Natural killer cell (primary cell): Measurements from ENCODE around the gene UTY. TPM values are rescaled to one million over a fixed set of nuclear protein-coding genes. Genes with fewer than 3 reads are reported as not detected.

ENCODE experiments used
- ATAC-seq, 3 donors: fragments of 150-1000 bp in 2 of 3; fragments of 200-7000 bp in 1 of 3; cut with Tn5 transposase; 1 replicate in 1 of 3; 2 replicates in 2 of 3; pipeline ENCODE4 v1.10.0; 2021; ENCODE audit warnings: mild to moderate bottlenecking in 2 of 3, moderate library complexity in 2 of 3
- DNase-seq, 2 donors: peaks; one replicate each; pipeline versions ENCODE4 v3.0.0 to v3.0.0-alpha.2; 2013 to 2021; ENCODE audit warnings: mixed read lengths in 1 of 2
- H3K27ac ChIP-seq: one replicate; pipeline ENCODE4 v1.5.1; 2013; ENCODE audit warnings: mild to moderate bottlenecking, low read length
- H3K27me3 ChIP-seq: one replicate; pipeline ENCODE4 v1.6.1; 2013; ENCODE audit warnings: low read length; ENCODE audit not compliant: control insufficient read depth, insufficient read depth
- H3K36me3 ChIP-seq: one replicate; pipeline ENCODE4 v1.6.1; 2013; ENCODE audit warnings: low read length; ENCODE audit not compliant: control insufficient read depth, insufficient read depth
- H3K4me1 ChIP-seq: one replicate; pipeline ENCODE4 v1.6.1; 2013; ENCODE audit warnings: low read length; ENCODE audit not compliant: control insufficient read depth, insufficient read depth
- H3K4me3 ChIP-seq: one replicate; pipeline ENCODE4 v1.5.1; 2013; ENCODE audit warnings: low read length
- H3K9me3 ChIP-seq: one replicate; pipeline ENCODE4 v1.6.1; 2013; ENCODE audit warnings: low read length; ENCODE audit not compliant: control insufficient read depth, insufficient read depth
- H3K27ac Mint-ChIP-seq, 2 donors: one replicate each; pipeline ENCODE4 v1.8.0; 2022; ENCODE audit warnings: mild to moderate bottlenecking in 2 of 2, mixed read lengths in 2 of 2, moderate library complexity in 1 of 2
- H3K27me3 Mint-ChIP-seq, 2 donors: one replicate each; pipeline ENCODE4 v1.8.0; 2022; ENCODE audit warnings: low read depth in 2 of 2, mixed read lengths in 2 of 2
- H3K36me3 Mint-ChIP-seq: one replicate; pipeline ENCODE4 v1.8.0; 2022; ENCODE audit warnings: mixed read lengths
- H3K4me1 Mint-ChIP-seq, 2 donors: one replicate each; pipeline ENCODE4 v1.8.0; 2022; ENCODE audit warnings: mixed read lengths in 2 of 2
- H3K4me3 Mint-ChIP-seq: one replicate; pipeline ENCODE4 v1.8.0; 2022; ENCODE audit warnings: mild to moderate bottlenecking, moderate library complexity, mixed read lengths
- H3K9me3 Mint-ChIP-seq, 2 donors: one replicate each; pipeline ENCODE4 v1.8.0; 2022; ENCODE audit warnings: mixed read lengths in 2 of 2
- CTCF ChIP-seq: fragments of 200-600 bp; IDR thresholded peaks from one replicate; pipeline ENCODE4 v1.8.0; 2022; ENCODE audit warnings: antibody characterized with exemption
- WGBS: methylation state at CpG from one replicate; pipeline ENCODE4 v1.1.7; 2013; ENCODE audit warnings: missing lambda C conversion rate; ENCODE audit not compliant: insufficient coverage; 5-methylcytosine and 5-hydroxymethylcytosine counted together
- intact Hi-C: fragments of 100-400 bp; cut with micrococcal nuclease; formaldehyde crosslinking; loops from one replicate; pipeline ENCODE4 v1.14.2; 2022
- total RNA-seq, 4 donors: library from RNA; stranded (reverse); fragments of 120-200 nt in 1 of 4; gene quantifications; one replicate each; pipeline versions ENCODE4 v1.2.3 to v1.2.4, GENCODE V29; 2013 to 2022

UTY gene
- total RNA-seq, 3 donors from 2014 or later (not counting 1 experiment from before 2014, with no cell fraction given): 91.0 to 114 TPM; not detected in 1

- Mint-ChIP-seq H3K4me3 (no peak overlapping the region), H3K9me3 (no peaks in the 10 kb centered on the region), H3K36me3 (no peaks in the 10 kb centered on the region), H3K27me3 (no peaks in the 10 kb centered on the region), H3K27ac (peak overlapping the region in 1 of 2 donors; percentile 61), H3K4me1 (peaks cover 0 to 6% of the 10 kb centered on the region in 2 donors)
- 80% methylated on average over 2 of the region's 4 CpGs for WGBS
- Histone ChIP-seq H3K4me3 (no peak overlapping the region), H3K27ac (no peak overlapping the region), H3K27me3 (no peaks in the 10 kb centered on the region), H3K9me3 (no peaks in the 10 kb centered on the region), H3K4me1 (no peaks in the 10 kb centered on the region), H3K36me3 (peaks cover 43% of the 10 kb centered on the region)
- TF ChIP-seq CTCF: no peak
- ATAC-seq (no peak), DNase-seq (no peak)
- intact Hi-C loops: no loop called here
Measured at GRCh38 chrY:13351443-13351842, 128.4 kb downstream of the UTY start.

- H3K4me3 Mint-ChIP-seq: no peak overlapping the region
- 100% methylated on average over 1 of the region's 5 CpGs for WGBS
- ATAC-seq: no peak
- no peak for DNase-seq
- no peaks in the 10 kb centered on the region for H3K9me3 ChIP-seq
- H3K27ac Mint-ChIP-seq: no peak overlapping the region
- intact Hi-C loops: no loop called here
- no peaks in the 10 kb centered on the region for H3K9me3 Mint-ChIP-seq
- peaks cover 0 to 12% of the 10 kb centered on the region in 2 donors for H3K4me1 Mint-ChIP-seq
- H3K36me3 Mint-ChIP-seq: no peaks in the 10 kb centered on the region
- H3K27me3 ChIP-seq: no peaks in the 10 kb centered on the region
- H3K4me1 ChIP-seq: no peaks in the 10 kb centered on the region
- no peaks in the 10 kb centered on the region for H3K27me3 Mint-ChIP-seq
- no peak overlapping the region for H3K27ac ChIP-seq
- no peak for TF ChIP-seq CTCF
- no peak overlapping the region for H3K4me3 ChIP-seq
- H3K36me3 ChIP-seq: peaks cover 16% of the 10 kb centered on the region
Measured at GRCh38 chrY:13347106-13347505, 132.7 kb downstream of the UTY start.

GRCh38 chrY:13345549-13345948, 134.3 kb downstream of the UTY start:
- H3K36me3 ChIP-seq: peaks cover 6% of the 10 kb centered on the region
- DNase-seq (no peak), ATAC-seq (no peak)
- H3K4me3 ChIP-seq: no peak overlapping the region
- intact Hi-C loops: no loop called here
- no peak overlapping the region for H3K27ac Mint-ChIP-seq
- H3K4me1 Mint-ChIP-seq: peaks cover 0 to 11% of the 10 kb centered on the region in 2 donors
- no peaks in the 10 kb centered on the region for H3K27me3 ChIP-seq
- no peaks in the 10 kb centered on the region for H3K36me3 Mint-ChIP-seq
- TF ChIP-seq CTCF: no peak
- H3K27ac ChIP-seq: no peak overlapping the region
- no peaks in the 10 kb centered on the region for H3K4me1 ChIP-seq
- no peak overlapping the region for H3K4me3 Mint-ChIP-seq
- H3K9me3 Mint-ChIP-seq: no peaks in the 10 kb centered on the region
- H3K27me3 Mint-ChIP-seq: no peaks in the 10 kb centered on the region
- H3K9me3 ChIP-seq: no peaks in the 10 kb centered on the region
- 85% methylated on average over 2 of the region's 3 CpGs for WGBS

GRCh38 chrY:13343307-13343946, 136.4 kb downstream of the UTY start:
- TF ChIP-seq CTCF: peak; percentile 41
- Mint-ChIP-seq H3K27ac (peak overlapping the region in 1 of 2 donors; percentile 71), H3K4me1 (peaks cover 0 to 19% of the 10 kb centered on the region in 2 donors), H3K4me3 (no peak overlapping the region), H3K36me3 (no peaks in the 10 kb centered on the region), H3K9me3 (no peaks in the 10 kb centered on the region), H3K27me3 (no peaks in the 10 kb centered on the region)
- Histone ChIP-seq H3K27ac (no peak overlapping the region), H3K27me3 (no peaks in the 10 kb centered on the region), H3K4me3 (no peak overlapping the region), H3K36me3 (peaks cover 16% of the 10 kb centered on the region), H3K9me3 (no peaks in the 10 kb centered on the region), H3K4me1 (no peaks in the 10 kb centered on the region)
- DNase-seq (peak; percentile 18 to 63), ATAC-seq (peak in 2 of 3 donors; percentile 73 to 81)
- WGBS: 65% methylated on average over 5 of the region's 8 CpGs
- intact Hi-C loops: no loop called here
